GM21619 (cell line): ENCODE data around the gene MED1.
"Not testable (repeated sequence)": the region's sequence is repeated elsewhere in the genome, so short reads cannot be mapped to it uniquely, and the experiment has no call there.

Experiments
- ATAC-seq: cut with Tn5 transposase; IDR thresholded peaks from one replicate; pipeline ENCODE4 v1.9.1; 2021; ENCODE audit not compliant: unreplicated experiment

Gene MED1

GRCh38 chr17:39450847-39451581 lies at the start of gene MED1:
TSS of gene MED1 (minus strand) at chr17:39451263. CDS start at chr17:39451062, 201 bp downstream.
- ATAC-seq, result peak; percentile 95

GRCh38 chr17:39496921-39497320 lies 45.9 kb upstream of the MED1 start:
- ATAC-seq, result not testable (repeated sequence)

- no peak for ATAC-seq
These were observed 36.9 kb upstream of the MED1 start for GRCh38 chr17:39487946-39488345.

GRCh38 chr17:39487490-39487889 lies 36.4 kb upstream of the MED1 start:
- ATAC-seq, result not testable (repeated sequence)

GRCh38 chr17:39486242-39486641 lies 35.2 kb upstream of the MED1 start:
- no peak for ATAC-seq

- ATAC-seq, result no peak
These were observed 34.5 kb upstream of the MED1 start for GRCh38 chr17:39485555-39485954.

- ATAC-seq, result no peak
These were observed 33.1 kb upstream of the MED1 start for GRCh38 chr17:39484178-39484577.

- no peak for ATAC-seq
These were observed 32.4 kb upstream of the MED1 start for GRCh38 chr17:39483506-39483905.

GRCh38 chr17:39479631-39480030 lies 28.6 kb upstream of the MED1 start:
- not testable (repeated sequence) for ATAC-seq

- ATAC-seq, result no peak
These were observed 22.2 kb upstream of the MED1 start for GRCh38 chr17:39473310-39473709.

- ATAC-seq, result not testable (repeated sequence)
These were observed 17.5 kb upstream of the MED1 start for GRCh38 chr17:39468610-39469009.

GRCh38 chr17:39464639-39465181 lies 13.6 kb upstream of the MED1 start:
- not testable (repeated sequence) for ATAC-seq

GRCh38 chr17:39462631-39463375 lies 11.7 kb upstream of the MED1 start:
- ATAC-seq, result no peak

- ATAC-seq, result peak; percentile 6
These were observed 11.0 kb upstream of the MED1 start for GRCh38 chr17:39461926-39462569.

GRCh38 chr17:39461113-39461925 lies 10.3 kb upstream of the MED1 start, which contains the start of gene CDK12:
TSS of gene CDK12 (plus strand) at chr17:39461486. CDS start at chr17:39462072, 586 bp downstream.
- peak; percentile 72 for ATAC-seq

GRCh38 chr17:39455919-39456318 lies 4.9 kb upstream of the MED1 start:
- no peak for ATAC-seq

- no peak for ATAC-seq
These were observed 1.0 kb downstream of the MED1 start for GRCh38 chr17:39450051-39450450.

- no peak for ATAC-seq
These were observed 3.5 kb downstream of the MED1 start for GRCh38 chr17:39447561-39447960.

GRCh38 chr17:39443326-39443725 lies 7.7 kb downstream of the MED1 start:
- ATAC-seq, result no peak

GRCh38 chr17:39439868-39440267 lies 11.2 kb downstream of the MED1 start:
- ATAC-seq, result not testable (repeated sequence)
